ENCODE measurements around the gene RET. TPM values are rescaled to one million over a fixed set of nuclear protein-coding genes. Genes with fewer than 3 reads are reported as not detected.

RET gene
- total RNA-seq, 1 donor from 2014 or later: 0.94 TPM

DNA sequence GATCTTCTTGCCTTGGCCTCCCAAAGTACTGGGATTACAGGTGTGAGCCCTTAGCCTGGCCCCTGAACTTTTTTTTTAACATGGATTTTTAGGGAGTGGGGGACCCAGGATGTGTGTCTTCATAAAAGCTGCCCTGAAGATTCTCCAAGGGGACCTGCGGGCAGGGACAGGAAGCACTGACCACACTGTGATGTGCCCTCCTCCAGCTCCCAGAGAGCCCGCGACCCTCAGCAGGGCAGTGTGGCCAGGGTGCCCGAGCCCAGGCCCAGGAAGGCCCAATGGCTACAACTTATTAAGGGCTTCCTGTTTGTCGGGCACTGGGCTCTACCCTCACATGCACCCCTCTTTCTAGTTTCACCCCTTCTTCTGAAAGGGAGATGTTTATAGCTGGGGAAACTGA, 2.5 kb upstream of the RET start:
- intact Hi-C loops (cut with DNase I): no loop called here
- no peak for DNase-seq (ENCODE audit: low spot score)

DNA sequence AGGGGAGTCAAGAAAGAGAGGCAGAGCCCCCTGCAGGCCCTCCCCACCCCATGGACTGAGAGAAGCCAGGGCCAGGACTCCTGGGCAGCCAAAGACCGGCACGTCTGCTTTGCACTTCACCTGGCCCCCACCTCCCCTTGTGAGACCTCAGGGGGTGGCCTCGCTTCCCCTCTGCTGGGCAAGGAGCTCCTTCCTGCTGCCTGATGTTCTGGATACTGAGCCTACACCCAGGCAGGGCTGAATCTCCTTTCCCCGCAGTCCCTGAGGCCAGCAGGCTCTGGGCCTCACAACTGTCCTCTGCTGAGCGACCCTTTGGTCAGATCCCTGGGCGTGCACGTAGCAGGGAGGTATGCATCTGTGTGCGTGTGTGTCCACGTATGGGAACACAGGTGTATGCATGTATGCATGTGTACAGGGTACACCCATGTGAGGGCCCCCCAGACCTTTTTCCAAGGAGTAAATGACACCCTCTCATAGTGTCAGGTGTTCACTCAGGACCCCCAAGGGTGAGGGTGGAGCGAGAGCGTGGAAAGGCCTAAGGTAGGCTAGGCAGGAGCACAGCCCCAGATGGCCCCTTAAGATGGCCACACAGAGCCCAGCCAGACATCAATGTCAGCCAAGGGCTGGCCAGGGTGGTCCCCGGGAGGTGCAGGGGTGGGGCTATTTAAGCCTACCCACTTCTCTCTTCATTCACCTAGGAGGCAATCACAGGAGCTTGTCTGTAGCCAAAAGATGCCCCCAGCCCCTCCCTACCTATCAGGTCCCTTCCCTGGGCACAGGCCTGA, 1.9 kb upstream of the RET start:
- intact Hi-C loops (cut with DNase I): loop anchor here (5.0 kb wide), 1 partner anchor 208 kb away; no protein-coding TSS in a partner anchor
- no peak for DNase-seq (ENCODE audit: low spot score)

DNA sequence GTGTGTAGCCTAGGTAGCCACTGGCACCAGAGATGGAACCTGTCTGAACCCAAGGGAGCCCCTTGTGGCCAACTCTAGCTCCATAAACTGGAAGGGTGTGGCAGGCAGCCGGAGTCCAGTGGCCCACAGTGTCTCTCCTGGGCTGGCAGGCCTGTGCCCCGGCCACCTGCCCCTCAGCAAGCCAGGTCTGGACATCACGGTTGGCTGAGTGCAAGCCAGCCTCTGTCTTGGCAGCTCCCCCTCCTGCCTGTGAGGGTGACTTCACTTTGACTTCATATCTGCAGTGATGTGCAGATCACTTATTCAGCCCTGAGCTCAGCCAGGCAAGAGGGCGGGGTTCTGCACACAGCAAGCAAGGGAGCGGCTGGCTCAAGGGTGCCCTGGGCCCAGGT, 1.3 kb upstream of the RET start:
- no peak for DNase-seq (ENCODE audit: low spot score)
- intact Hi-C loops (cut with DNase I): loop anchor here (5.0 kb wide), 1 partner anchor 208 kb away; no protein-coding TSS in a partner anchor

DNA sequence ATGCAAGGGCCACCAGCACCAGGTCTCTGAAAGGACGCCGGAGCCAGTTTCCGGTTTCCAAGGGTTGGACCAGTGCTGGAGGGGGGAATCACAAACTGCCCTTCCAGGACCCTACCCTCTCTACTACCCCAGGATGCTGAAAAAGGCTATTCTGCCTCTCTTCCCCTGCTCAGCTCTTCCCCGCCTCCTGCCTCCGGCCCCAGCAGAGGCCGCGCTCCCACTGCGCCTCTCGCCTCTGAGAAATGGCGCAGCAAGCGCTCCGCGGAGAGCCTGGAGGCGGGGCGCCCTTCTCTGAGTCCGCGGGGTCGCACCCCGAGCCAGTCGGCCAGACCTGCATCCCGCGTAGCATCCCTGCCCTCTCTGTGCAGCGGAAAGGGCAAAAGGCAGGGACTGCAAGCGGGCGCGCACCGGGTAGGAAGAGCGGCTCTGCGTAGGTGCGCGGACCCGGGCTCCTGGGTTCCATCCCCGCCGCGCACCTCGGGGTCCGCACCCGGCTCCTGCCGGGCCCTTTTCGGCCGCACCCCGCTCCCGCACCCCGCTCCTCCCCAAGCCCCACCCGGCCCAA, 476 bp upstream of the RET start:
- intact Hi-C loops (cut with DNase I): loop anchor here (5.0 kb wide), 1 partner anchor 209 kb away; no protein-coding TSS in a partner anchor
- DNase-seq (ENCODE audit: low spot score): no peak

DNA sequence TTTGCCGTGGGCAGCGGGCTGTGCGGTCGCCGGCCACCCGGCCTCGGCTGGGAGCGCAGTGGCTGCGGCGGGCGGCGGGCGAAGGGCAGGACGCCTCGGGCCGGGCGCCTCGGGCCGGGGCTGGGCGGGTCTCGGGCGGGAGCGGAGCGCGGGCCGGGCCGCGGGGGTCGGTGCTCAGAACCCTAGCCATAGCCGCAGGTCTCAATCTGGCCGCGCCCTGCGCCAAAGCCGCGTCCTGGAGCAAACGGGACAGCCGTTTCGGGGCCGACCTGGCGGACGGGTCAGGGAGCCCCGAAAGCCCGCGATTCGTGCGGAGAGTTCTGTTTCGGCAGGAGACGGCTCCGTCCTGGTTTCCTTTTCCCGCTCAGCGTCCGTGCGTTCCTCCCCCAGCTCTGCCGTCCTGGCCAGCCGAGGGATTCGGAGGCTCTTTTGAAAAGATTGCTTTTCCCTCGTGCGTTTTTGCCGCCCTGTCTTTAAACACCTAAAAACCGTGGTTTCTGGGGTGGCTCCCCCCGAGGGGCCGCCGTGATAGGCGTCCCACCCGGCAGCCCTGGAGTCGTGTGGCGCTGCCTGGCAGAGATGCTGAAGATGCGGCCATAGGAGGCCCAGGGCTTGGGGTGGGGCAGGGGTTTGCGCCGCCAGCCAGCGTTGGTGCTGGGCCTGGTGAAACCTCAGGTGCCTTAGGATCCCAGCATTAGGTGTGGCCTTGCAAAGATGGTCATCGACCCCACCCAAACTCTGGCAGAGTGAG, 727 bp downstream of the RET start:
- intact Hi-C loops (cut with DNase I): loop anchor here (5.0 kb wide), 1 partner anchor 210 kb away; no protein-coding TSS in a partner anchor
- DNase-seq (ENCODE audit: low spot score): no peak

DNA sequence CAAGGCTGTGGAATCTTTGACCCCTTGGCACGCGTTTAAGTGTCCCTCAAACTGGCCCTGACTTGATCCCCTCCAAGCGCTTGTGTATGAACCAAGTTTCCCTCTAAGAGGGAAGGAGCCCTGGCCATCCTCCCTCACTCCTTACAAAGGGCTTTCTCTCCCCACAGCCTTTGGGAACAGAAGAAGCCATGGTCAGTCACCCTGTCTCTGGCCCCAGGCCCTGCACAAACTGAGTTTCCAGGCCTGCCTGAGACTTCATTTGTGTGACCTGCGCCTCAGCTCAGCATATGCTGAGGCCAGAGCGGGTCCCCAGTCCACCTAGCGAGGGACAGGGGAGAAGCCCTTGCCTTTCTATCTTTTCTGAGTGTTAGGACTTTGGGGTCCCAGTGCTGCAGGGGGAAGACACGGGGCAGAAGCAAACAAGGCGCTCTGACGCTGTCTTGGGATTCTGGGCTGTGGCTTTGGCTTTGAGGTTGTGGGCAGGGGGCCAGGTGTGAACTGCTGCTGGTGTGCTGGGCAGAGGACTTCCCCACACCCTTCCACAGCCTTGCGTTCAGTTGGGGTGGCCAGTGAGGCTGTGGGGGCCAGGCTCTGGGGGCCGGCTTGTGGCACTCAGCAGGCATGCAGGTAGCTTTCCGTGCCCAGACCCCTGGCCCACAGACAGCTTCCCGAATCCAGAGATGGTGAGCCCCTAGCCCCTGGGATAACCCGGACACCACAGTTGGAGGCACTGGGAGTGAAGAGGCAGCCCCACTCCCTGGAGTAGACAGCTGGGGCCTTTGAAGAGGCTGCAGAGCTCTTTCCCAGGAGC, 1.5 kb downstream of the RET start:
- intact Hi-C loops (cut with DNase I): loop anchor here (5.0 kb wide), 1 partner anchor 211 kb away; no protein-coding TSS in a partner anchor
- no peak for DNase-seq (ENCODE audit: low spot score)

DNA sequence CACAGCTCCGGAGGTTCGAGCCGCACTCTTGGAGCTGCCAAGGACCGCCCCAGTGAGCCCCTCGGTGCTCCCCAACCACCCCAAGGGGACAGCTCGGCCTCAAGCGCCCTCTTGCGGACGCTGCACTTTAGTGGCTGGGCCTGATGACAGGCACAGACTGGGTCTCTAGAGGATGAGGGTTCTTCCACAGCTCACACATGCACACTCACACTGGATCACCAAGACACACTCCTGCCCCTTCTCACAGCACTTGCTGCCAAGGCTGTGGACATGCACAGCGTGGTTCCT, 2.1 kb downstream of the RET start:
- intact Hi-C loops (cut with DNase I): loop anchor here (5.0 kb wide), 1 partner anchor 212 kb away; no protein-coding TSS in a partner anchor
- DNase-seq (ENCODE audit: low spot score): no peak

DNA sequence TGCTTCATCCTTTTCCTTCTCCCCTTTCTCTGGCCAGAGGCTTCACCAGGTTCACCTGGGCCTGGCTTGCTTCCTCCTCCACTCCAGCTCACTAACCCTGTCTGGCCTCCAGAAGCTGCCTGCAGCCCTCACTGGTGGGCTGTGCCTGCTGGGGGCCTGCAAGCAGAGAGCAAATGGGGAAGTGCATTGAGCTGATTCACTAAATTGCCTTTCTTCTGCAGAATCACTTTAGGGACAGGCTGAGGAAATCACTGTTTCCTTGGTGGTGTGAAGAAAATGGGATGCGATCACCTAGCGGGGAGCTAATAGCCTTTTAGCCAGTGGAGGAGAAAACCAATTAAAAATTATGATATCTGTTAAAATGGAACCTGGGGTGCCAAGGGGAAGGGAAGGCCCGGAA, 3.0 kb downstream of the RET start:
- no peak for DNase-seq (ENCODE audit: low spot score)
- intact Hi-C loops (cut with DNase I): loop anchor here (5.0 kb wide), 1 partner anchor 213 kb away; no protein-coding TSS in a partner anchor

DNA sequence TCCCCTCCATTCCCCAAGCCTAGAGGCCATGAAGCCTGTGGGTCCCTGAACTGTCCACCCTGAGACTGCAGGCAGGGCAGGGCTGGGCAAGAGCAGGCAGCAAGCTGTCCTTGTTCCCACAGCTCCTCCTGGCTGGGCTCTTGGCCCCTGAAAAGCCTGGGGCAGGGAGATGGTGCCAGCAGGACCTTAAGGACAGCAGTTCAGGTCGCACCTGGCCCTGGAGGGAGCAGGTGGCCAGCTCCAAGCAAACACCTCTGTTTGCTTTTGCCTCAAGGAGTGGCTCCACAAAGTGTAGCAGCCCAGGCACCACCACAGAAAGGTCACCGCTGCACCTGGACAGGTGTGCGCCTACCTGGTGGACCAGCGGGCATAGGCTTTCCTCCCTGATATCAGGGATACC, 5.2 kb downstream of the RET start:
- no peak for DNase-seq (ENCODE audit: low spot score)
- intact Hi-C loops (cut with DNase I): no loop called here

DNA sequence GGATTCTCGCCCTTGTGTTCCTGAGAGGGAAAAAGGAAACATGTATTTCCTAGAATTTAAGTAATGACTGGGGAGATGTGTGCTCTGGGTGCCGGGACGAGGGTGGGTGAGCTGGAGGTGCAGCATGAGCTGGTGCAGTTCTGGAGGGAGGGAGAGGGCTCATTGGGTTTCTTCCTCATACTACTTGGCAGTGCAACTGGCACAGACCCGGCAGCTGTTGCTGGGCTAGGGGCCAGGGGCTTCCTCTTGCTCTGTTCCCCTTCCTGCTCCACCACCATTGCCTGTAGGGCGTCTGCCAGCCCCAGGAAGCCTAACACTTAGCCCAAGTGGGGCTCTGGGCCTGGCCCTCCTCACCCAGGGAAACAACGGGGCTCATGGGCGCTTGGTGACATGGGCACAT, 5.9 kb downstream of the RET start:
- DNase-seq (ENCODE audit: low spot score): no peak
- intact Hi-C loops (cut with DNase I): no loop called here

DNA sequence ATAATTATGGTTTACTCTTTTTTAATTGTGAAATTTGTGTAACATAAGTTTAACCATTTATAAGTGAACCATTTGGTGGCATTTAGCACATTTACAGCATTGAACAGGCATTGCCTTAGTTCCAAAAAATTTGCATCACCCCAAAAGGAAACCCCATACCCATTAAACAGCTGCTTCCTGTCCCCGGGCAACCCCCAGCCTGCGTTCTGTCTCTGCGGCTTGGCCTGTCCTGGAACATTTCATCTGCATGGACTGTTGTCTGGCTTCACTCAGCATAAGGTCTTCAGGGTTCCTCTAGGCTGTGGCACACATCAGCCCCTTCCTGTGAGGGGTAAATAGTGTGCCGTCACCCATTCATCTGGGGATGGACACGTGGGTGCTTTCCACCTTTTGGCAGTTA, 6.9 kb downstream of the RET start:
- intact Hi-C loops (cut with DNase I): no loop called here
- no peak for DNase-seq (ENCODE audit: low spot score)

DNA sequence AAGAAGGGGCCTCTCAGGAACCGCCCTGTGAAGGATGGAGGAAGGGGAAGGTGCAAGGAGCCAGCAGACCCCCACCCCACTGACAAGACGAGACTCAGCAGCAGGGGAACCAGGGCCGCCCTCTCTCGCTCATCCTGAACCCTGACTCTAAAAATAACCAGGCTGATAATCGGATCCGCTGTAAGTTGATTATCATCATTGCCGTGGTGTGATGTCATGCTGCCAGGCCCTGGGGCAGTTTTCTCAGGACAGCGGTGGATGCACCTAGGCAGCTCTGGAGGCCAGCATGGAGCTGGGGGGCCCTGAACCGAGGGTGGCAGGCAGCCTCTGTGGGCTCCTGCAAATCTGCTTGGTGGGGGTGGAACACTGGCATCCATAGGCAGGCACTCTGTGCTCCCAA, 7.9 kb downstream of the RET start:
- DNase-seq (ENCODE audit: low spot score): no peak
- intact Hi-C loops (cut with DNase I): no loop called here

DNA sequence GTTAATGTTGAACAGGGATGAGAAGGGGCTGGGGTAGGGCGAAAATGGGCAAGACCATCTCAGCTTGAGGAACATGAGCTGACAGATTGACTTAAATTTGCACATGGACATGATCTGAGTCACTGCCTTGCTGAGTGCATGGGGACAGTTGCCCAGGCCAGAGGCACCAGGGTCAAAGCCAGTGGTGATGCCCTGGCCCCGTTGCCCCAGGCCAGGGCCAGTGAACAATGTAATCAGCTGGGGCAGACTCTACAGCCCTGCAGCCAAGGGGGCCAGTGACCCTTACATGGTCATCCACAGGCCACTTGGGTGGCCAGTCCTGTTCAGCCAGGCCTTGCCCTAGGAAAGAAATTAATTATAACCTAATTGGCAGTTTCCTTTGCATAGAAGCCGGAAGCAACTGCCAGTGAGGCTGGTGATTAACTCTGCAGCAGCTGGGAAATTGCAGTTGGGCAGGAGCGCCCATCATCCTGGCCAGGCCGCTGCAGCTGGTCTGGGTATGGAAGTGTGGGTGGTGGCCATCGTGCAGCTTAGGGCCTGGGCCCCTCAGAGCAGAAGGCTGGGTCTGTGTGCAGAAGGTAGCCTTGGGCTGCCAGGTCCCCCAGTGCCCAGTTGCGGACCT, 9.6 kb downstream of the RET start:
- DNase-seq (ENCODE audit: low spot score): no peak
- intact Hi-C loops (cut with DNase I): no loop called here

DNA sequence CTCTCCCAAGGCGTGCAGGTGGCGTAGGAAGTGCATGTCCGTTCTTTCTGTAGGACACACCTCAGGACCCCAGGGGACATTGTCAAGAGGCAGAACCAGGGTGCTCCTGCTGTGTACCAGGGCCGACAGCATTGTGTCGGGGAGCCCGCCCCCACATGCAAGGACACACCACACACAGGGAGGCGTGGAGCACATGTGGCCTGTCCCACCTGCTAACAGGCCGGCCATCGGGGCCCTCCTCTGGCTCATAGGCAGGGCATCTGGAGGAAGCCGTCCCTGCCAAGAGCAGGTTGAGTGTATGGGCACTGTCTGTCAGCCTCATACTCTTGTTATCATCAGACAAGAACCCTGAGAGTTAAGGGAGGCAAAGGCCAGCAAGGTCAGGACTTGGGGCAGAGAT, 12.7 kb downstream of the RET start:
- intact Hi-C loops (cut with DNase I): no loop called here
- no peak for DNase-seq (ENCODE audit: low spot score)

DNA sequence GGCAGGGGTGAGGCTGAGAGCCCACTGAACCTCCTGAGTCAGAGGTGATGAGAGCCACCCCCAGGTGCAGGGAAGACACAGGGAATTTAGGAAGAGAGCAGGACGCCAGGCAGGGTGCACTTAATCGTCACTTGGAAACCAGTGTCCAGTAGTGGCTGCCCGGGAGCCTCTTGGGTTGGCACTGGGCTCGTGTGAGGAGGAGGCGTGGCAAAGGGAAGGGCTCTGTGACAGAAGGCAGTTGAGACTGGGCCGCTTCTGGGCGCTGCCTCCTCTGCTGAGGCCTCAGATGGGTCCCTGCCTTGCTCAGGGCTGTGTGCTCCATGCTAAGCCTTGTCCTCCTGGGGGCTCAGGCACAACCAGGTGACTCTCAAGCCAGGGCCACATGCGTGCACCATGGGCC, 13.3 kb downstream of the RET start:
- intact Hi-C loops (cut with DNase I): no loop called here
- DNase-seq (ENCODE audit: low spot score): no peak

DNA sequence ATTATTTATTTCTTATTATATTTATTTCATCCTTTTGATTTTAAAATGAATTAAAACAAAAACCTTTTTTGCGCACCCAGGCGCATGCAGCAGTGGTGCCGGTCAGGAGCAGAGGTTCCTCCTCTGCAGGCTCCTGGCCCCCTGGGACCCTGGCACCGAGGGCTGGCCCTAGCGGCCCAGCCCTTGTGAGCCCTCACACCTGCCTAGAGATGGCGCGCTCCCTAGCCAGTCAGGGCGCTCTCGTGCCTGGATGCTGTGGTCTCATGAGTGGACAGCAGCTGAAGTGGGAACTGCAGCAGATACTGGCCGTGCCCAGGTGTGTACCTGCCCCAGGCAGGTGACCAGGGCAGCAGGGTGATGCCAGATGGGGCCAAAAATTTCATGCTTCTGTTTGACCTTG, 13.8 kb downstream of the RET start:
- intact Hi-C loops (cut with DNase I): no loop called here
- no peak for DNase-seq (ENCODE audit: low spot score)

DNA sequence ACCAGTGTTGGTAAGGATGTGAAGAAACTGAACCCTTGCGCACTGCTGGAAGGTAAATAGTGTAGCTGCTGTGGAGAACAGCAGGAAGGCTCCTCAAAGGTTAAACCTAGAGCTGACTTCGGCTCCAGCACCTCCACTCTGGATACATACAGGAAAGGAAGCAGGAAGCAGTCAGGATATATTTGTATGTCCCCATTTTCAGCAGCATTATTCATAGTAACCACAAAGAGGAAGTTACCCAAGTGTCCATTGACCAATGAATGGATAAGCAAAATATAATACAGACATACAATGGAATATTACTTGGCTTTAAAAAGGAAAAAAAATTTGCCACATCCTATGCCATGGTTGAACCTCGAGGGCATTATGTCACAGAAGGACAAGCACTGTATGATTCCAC, 15.0 kb downstream of the RET start:
- DNase-seq (ENCODE audit: low spot score): no peak
- intact Hi-C loops (cut with DNase I): no loop called here

DNA sequence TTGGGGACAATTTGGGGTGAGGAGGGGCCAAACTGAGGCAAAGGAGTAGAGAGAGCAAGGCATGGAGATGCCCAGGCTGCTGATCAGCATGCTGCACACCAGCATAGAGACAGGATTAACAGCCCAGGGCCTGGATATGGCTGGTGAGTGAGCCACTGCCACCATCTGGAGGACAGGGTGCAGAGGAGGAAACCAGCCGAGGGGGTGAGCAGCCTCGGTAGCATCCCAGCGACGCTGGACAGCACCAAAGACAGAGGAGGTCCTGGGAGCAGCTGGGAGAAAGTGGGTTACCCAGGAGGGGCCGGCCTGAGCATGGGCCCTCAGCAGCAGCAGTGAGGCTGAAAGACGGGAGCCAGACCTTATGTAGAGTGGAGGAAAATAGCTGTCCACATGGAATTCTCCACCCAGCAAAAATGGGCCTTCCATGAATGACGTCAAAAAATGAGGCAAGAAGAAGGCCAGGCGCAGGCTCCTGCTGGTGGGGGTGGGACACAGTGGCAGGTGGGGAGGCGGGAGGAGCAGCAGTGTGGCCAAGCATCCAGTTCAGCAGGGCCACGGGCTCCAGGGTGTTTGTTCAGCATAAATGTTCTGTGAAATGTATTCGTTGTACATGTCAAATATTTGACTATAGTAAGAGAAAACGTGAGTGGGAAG, 16.7 kb downstream of the RET start:
- no peak for DNase-seq (ENCODE audit: low spot score)
- intact Hi-C loops (cut with DNase I): no loop called here

DNA sequence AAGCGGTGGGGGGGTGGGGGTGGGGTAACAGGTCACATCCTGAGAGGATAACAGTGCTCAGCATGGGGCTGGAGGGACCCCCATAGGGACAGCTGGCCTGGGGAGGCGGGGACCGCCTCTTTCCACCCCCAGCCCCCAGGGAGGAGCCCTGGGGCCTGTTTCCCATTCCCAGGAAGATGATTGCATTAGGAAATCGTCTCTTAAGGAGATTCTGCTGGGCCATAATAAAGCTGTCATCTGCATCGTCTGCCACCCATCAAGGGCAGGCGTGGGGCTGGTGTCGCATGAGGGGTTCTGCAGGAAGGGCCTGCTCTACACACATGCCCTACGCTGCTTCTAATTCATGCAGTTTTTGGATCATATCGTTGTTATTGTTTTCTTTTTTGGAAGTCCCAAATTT, 17.2 kb downstream of the RET start:
- intact Hi-C loops (cut with DNase I): no loop called here
- DNase-seq (ENCODE audit: low spot score): no peak
